CD4-positive, alpha-beta T cell (primary cell): ENCODE data around the gene CHD3. TPM values are rescaled to one million over a fixed set of nuclear protein-coding genes. Genes with fewer than 3 reads are reported as not detected.

Experiments used
- ATAC-seq: fragments of 200-7000 bp; cut with Tn5 transposase; one replicate; pipeline ENCODE4 v1.10.0; 2022; ENCODE audit warnings: mild to moderate bottlenecking; ENCODE audit not compliant: poor library complexity
- CTCF ChIA-PET: fragments of 350-600 bp; sonication (Branson Sonifier 250); formaldehyde crosslinking; loops from one replicate; lab custom pipeline; 2021; ENCODE audit warnings: antibody characterized with exemption, inconsistent platforms; lab: Charles Lee
- POLR2A ChIA-PET: fragments of 350-600 bp; sonication (Branson Sonifier 250); formaldehyde crosslinking; loops from one replicate; lab custom pipeline; 2021; ENCODE audit warnings: antibody characterized with exemption, inconsistent platforms; lab: Charles Lee
- DNase-seq, 14 experiments: peaks; one replicate each; pipeline ENCODE4 v3.0.0-alpha.2; 2013 to 2020; ENCODE audit warnings: mixed read lengths in 2 of 14
- H3K27ac ChIP-seq, 2 donors: one replicate each; pipeline versions ENCODE4 v1.5.1 to v1.7.0; 2013; ENCODE audit warnings: low read length in 2 of 2, low read depth in 1 of 2, mild to moderate bottlenecking in 1 of 2
- H3K27me3 ChIP-seq, 2 experiments: 1 replicate in 1 of 2; 2 replicates in 1 of 2; pipeline versions ENCODE4 v1.6.1 to v1.7.0; 2013; ENCODE audit warnings: low read length in 2 of 2, control low read depth in 1 of 2, mild to moderate bottlenecking in 1 of 2, moderate library complexity in 1 of 2; ENCODE audit not compliant: insufficient read depth in 2 of 2, control insufficient read depth in 1 of 2
- H3K36me3 ChIP-seq: one replicate; pipeline ENCODE4 v1.6.1; 2013; ENCODE audit warnings: low read length, control low read depth; ENCODE audit not compliant: insufficient read depth
- H3K4me1 ChIP-seq: one replicate; pipeline ENCODE4 v1.6.1; 2013; ENCODE audit warnings: low read length, control low read depth; ENCODE audit not compliant: insufficient read depth
- H3K4me3 ChIP-seq: one replicate; pipeline ENCODE4 v1.5.1; 2013; ENCODE audit warnings: mild to moderate bottlenecking, low read length, moderate library complexity
- H3K9me3 ChIP-seq, 2 experiments: 1 replicate in 1 of 2; 2 replicates in 1 of 2; pipeline versions ENCODE4 v1.6.1 to v1.7.0; 2013; ENCODE audit warnings: low read length in 2 of 2, mild to moderate bottlenecking in 2 of 2, control low read depth in 1 of 2, moderate library complexity in 1 of 2; ENCODE audit not compliant: control insufficient read depth in 1 of 2, insufficient read depth in 1 of 2
- H3K27ac Mint-ChIP-seq: one replicate; pipeline ENCODE4 v1.8.0; 2020; ENCODE audit warnings: mixed read lengths
- H3K27me3 Mint-ChIP-seq: one replicate; pipeline ENCODE4 v1.8.0; 2021; ENCODE audit warnings: mixed read lengths
- H3K36me3 Mint-ChIP-seq: one replicate; pipeline ENCODE4 v1.8.0; 2021; ENCODE audit warnings: low read depth, mixed read lengths
- H3K4me1 Mint-ChIP-seq: one replicate; pipeline ENCODE4 v1.8.0; 2021; ENCODE audit warnings: low read depth, mixed read lengths
- H3K4me3 Mint-ChIP-seq: one replicate; pipeline ENCODE4 v1.8.0; 2020; ENCODE audit warnings: mild to moderate bottlenecking, mixed read lengths
- H3K9me3 Mint-ChIP-seq: one replicate; pipeline ENCODE4 v1.8.0; 2020; ENCODE audit warnings: mixed read lengths
- intact Hi-C, 2 experiments: fragments of 100-400 bp; cut with DNase I in 1 of 2; cut with micrococcal nuclease in 1 of 2; formaldehyde crosslinking; loops; one replicate each; pipeline versions ENCODE4 v1.15.1 to v1.9.0; 2023 to 2025; cut with DNase I, micrococcal nuclease
- total RNA-seq, 174 experiments: library from RNA in 2 of 174; stranded (reverse) in 2 of 174; gene quantifications; one replicate each; pipeline ENCODE4 v1.2.3 and lab custom pipeline; 2021 to 2026
- TF ChIP-seq, protein P1 (sequence below): fragments of 200-600 bp; IDR thresholded peaks from one replicate; pipeline ENCODE4 v1.8.0; 2022; ENCODE audit warnings: antibody characterized with exemption, mild to moderate bottlenecking

The CHD3 gene
- total RNA-seq, 2 experiments from 2014 or later: 263 to 297 TPM

DNA sequence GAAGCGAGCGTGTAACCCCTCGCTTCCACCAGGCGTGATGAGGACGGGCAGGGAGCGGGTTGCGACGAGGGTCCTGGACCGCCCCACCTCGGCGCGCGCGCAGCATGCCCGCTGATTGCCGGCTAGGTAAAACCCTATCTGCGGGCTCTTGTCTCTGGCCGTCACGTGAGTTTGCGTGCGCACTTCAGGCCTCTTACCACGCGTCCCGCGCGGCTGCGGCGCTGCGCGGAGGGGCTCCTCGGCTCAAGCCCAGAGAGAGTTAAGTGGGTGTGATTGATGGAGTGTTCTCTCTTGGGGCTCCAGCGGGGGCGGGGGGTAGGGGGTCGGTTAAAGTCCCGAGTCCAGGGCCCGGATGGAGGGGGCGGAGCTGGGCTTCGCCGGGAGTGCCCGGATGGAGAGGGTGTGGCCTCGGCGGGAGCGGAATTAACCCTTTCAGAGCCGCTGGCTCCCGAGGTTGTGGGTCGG lies 46.6 kb upstream of the CHD3 start:
- DNase-seq (peak in 12 of 14 experiments; percentile 73 to 85 (median 80)), ATAC-seq (peak; percentile 9)
- no peaks in the 10 kb centered on the region for H3K9me3 ChIP-seq
- H3K36me3 ChIP-seq: peaks cover 28% of the 10 kb centered on the region
- no peaks in the 10 kb centered on the region for H3K9me3 Mint-ChIP-seq
- peaks cover 82% of the 10 kb centered on the region for H3K4me1 ChIP-seq
- H3K4me3 Mint-ChIP-seq: peak overlapping the region; percentile 92
- intact Hi-C loops: loop anchor here (1.0 to 10.0 kb wide), 7 partner anchors 8 to 607 kb away; partner anchors contain the start of genes DVL2 (in 2 of the 2), PHF23 (in 2 of the 2), KDM6B (in 1 of the 2) and NAA38 (in 1 of the 2)
- peaks cover 10% of the 10 kb centered on the region for H3K27me3 Mint-ChIP-seq
- H3K27ac Mint-ChIP-seq: peak overlapping the region; percentile 90
- ChIA-PET CTCF (interaction anchor here (0.6 to 1.9 kb wide), 6 partner anchors 17 to 154 kb away, joined by 3 to 4 read pairs (median 3); no protein-coding TSS in a partner anchor), POLR2A (interaction anchor here (0.6 to 10.1 kb wide), 8 partner anchors 7 to 154 kb away, joined by 3 to 83 read pairs (median 6); partner anchors contain the start of genes CNTROB, CYB5D1, KDM6B and NAA38)
- peak overlapping the region; percentile 84 for H3K4me3 ChIP-seq
- H3K27ac ChIP-seq: peak overlapping the region; percentile 100
- peaks cover 64% of the 10 kb centered on the region for H3K36me3 Mint-ChIP-seq
- H3K4me1 Mint-ChIP-seq: peaks cover 57% of the 10 kb centered on the region
- no peaks in the 10 kb centered on the region for H3K27me3 ChIP-seq
- TF ChIP-seq, protein P1, sequence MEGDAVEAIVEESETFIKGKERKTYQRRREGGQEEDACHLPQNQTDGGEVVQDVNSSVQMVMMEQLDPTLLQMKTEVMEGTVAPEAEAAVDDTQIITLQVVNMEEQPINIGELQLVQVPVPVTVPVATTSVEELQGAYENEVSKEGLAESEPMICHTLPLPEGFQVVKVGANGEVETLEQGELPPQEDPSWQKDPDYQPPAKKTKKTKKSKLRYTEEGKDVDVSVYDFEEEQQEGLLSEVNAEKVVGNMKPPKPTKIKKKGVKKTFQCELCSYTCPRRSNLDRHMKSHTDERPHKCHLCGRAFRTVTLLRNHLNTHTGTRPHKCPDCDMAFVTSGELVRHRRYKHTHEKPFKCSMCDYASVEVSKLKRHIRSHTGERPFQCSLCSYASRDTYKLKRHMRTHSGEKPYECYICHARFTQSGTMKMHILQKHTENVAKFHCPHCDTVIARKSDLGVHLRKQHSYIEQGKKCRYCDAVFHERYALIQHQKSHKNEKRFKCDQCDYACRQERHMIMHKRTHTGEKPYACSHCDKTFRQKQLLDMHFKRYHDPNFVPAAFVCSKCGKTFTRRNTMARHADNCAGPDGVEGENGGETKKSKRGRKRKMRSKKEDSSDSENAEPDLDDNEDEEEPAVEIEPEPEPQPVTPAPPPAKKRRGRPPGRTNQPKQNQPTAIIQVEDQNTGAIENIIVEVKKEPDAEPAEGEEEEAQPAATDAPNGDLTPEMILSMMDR: no peak

DNA sequence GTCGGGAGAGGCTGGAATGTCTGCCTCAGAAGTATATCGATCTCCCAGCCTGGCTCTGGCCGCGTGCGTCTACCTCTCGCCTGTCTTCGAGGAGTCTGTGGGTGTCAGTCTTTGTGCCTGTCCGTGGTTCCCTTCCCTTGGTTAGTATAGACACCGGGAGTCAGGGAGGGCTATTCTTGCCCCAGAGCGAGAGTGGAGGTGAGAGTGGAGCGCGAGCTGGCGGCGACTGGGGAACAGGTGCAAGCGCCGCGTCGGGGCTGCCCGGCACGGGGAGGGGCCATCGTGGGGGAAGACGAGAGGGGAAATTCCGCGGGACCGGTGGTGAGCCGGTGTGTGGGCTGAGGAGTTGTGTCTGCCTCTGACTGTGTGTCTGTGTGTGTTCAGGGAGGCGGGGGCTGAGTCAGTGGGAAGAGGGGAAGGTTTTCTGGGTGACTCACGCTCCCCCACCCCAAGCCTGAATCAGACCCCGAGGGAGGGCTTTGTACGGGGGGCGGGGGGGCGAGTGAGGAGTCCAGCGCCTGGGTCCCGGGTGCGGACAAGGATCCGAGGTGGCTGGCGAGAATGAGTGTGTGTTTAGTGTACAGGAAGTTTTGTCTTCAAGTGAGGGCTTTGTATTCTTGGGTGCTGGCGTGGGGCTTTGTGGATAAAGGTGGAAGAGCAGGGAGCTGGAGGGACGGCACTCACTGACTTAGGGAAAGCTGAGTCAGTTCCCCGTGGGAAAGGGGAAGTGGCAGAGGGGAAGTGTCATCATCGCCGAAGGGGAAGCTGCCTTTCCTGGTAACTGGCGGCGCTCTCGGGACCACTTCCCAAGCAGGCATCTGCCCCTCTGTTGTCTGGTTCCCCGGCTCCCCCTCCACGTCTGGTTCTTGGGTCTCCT lies 46.0 kb upstream of the CHD3 start:
- no peaks in the 10 kb centered on the region for H3K27me3 ChIP-seq
- Mint-ChIP-seq H3K36me3 (peaks cover 69% of the 10 kb centered on the region), H3K9me3 (no peaks in the 10 kb centered on the region), H3K4me3 (peak overlapping the region; percentile 92), H3K27ac (peak overlapping the region; percentile 90), H3K4me1 (peaks cover 51% of the 10 kb centered on the region), H3K27me3 (peaks cover 10% of the 10 kb centered on the region)
- H3K4me1 ChIP-seq: peaks cover 75% of the 10 kb centered on the region
- ChIA-PET POLR2A (interaction anchor here (0.6 to 10.1 kb wide), 10 partner anchors 8 to 600 kb away, joined by 3 to 83 read pairs (median 5); partner anchors contain the start of genes CNTROB, CYB5D1, GABARAP and KDM6B), CTCF (interaction anchor here (0.8 to 1.9 kb wide), 5 partner anchors 8 to 146 kb away, joined by 3 to 13 read pairs (median 4); no protein-coding TSS in a partner anchor)
- no peaks in the 10 kb centered on the region for H3K9me3 ChIP-seq
- ATAC-seq (peak; percentile 37), DNase-seq (peak; percentile 71 to 99 (median 92))
- peak overlapping the region; percentile 84 for H3K4me3 ChIP-seq
- intact Hi-C loops: loop anchor here (1.0 to 10.0 kb wide), 7 partner anchors 8 to 608 kb away; partner anchors contain the start of genes DVL2 (in 2 of the 2), PHF23 (in 2 of the 2), KDM6B (in 1 of the 2) and NAA38 (in 1 of the 2)
- H3K27ac ChIP-seq: peak overlapping the region; percentile 100
- peaks cover 33% of the 10 kb centered on the region for H3K36me3 ChIP-seq
- TF ChIP-seq, protein P1: no peak

DNA sequence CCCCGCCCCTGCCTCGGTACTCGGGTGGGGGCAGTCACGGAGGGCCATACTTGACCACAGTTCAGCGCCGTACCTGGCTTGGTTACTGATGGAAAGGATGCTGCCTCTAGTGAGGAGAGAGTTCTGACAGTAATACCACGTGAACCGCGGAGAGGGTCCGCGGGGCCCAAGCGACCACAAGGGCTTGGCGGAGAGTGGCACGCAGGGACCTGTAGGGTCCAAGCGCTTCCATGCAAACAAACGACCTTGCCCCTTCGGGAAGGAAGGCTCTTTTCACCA lies 45.4 kb upstream of the CHD3 start:
- DNase-seq (no peak), ATAC-seq (no peak)
- Mint-ChIP-seq H3K36me3 (peaks cover 71% of the 10 kb centered on the region), H3K4me1 (peaks cover 48% of the 10 kb centered on the region), H3K9me3 (no peaks in the 10 kb centered on the region), H3K27me3 (peaks cover 10% of the 10 kb centered on the region), H3K27ac (peak overlapping the region; percentile 90), H3K4me3 (peak overlapping the region; percentile 92)
- peak overlapping the region; percentile 100 for H3K27ac ChIP-seq
- peak overlapping the region; percentile 84 for H3K4me3 ChIP-seq
- TF ChIP-seq, protein P1: no peak
- no peaks in the 10 kb centered on the region for H3K9me3 ChIP-seq
- no peaks in the 10 kb centered on the region for H3K27me3 ChIP-seq
- peaks cover 71% of the 10 kb centered on the region for H3K4me1 ChIP-seq
- intact Hi-C loops: loop anchor here (2.0 to 10.0 kb wide), 5 partner anchors 14 to 608 kb away; partner anchors contain the start of genes DVL2 (in 2 of the 2), PHF23 (in 2 of the 2), NAA38 (in 1 of the 2) and POLR2A (in 1 of the 2)
- H3K36me3 ChIP-seq: peaks cover 38% of the 10 kb centered on the region
- ChIA-PET POLR2A (interaction anchor here (0.7 to 10.1 kb wide), 5 partner anchors 8 to 601 kb away, joined by 3 to 83 read pairs (median 5); partner anchors contain the start of genes CNTROB, CYB5D1, GABARAP and KDM6B), CTCF (interaction anchor here (1.6 to 1.7 kb wide), 2 partner anchors 8 kb away, joined by 4 to 13 read pairs; no protein-coding TSS in a partner anchor)
